Choroid plexus epithelial cell (primary cell): ENCODE measurements around the gene MRGPRG.
"Not testable (repeated sequence)": the region's sequence is repeated elsewhere in the genome, so short reads cannot be mapped to it uniquely, and the experiment has no call there.

Experiments
- DNase-seq: peaks from one replicate; pipeline ENCODE4 v3.0.0-alpha.2; 2010; ENCODE audit warnings: low read depth
- H3K4me3 ChIP-seq: 2 replicates; pipeline ENCODE4 v1.5.1; 2011; ENCODE audit warnings: low read depth, mild to moderate bottlenecking, control low read depth, low read length, moderate library complexity
- CTCF ChIP-seq: conservative IDR thresholded peaks from 2 replicates; pipeline ENCODE4 v1.5.1; 2011; ENCODE audit warnings: low read depth, mild to moderate bottlenecking, control low read depth, inconsistent platforms, low read length, moderate library complexity

MRGPRG gene

GRCh38 chr11:3218483-3219280 is at the start of gene MRGPRG:
TSS of gene MRGPRG (minus strand) at chr11:3218813. CDS start at chr11:3218813, 0 bp downstream.
- H3K4me3 ChIP-seq: no peak within 1 kb of the TSS
- DNase-seq: no peak
- no peak for TF ChIP-seq CTCF

GRCh38 chr11:3262548-3262947 is 43.9 kb upstream of the MRGPRG start:
- H3K4me3 ChIP-seq, DNase-seq: not testable (repeated sequence)

GRCh38 chr11:3261831-3262230 is 43.2 kb upstream of the MRGPRG start:
- H3K4me3 ChIP-seq, DNase-seq: not testable (repeated sequence)

GRCh38 chr11:3257509-3257908 is 38.9 kb upstream of the MRGPRG start:
- not testable (repeated sequence) for DNase-seq

GRCh38 chr11:3255241-3255640 is 36.6 kb upstream of the MRGPRG start:
- H3K4me3 ChIP-seq, DNase-seq: not testable (repeated sequence)

More at GRCh38 chr11:3257509-3257908, 38.9 kb upstream of the MRGPRG start:
- H3K4me3 ChIP-seq: not testable (repeated sequence)

GRCh38 chr11:3254773-3255172 is 36.2 kb upstream of the MRGPRG start:
- not testable (repeated sequence) for DNase-seq, H3K4me3 ChIP-seq

- no peak overlapping the region for H3K4me3 ChIP-seq
- TF ChIP-seq CTCF: no peak
- DNase-seq: no peak
Observed at GRCh38 chr11:3245071-3245470, 26.5 kb upstream of the MRGPRG start.

- DNase-seq: no peak
Observed at GRCh38 chr11:3243880-3244279, 25.3 kb upstream of the MRGPRG start.

GRCh38 chr11:3237119-3237518 is 18.5 kb upstream of the MRGPRG start:
- TF ChIP-seq CTCF: no peak
- DNase-seq: no peak
- no peak overlapping the region for H3K4me3 ChIP-seq

More at GRCh38 chr11:3243880-3244279, 25.3 kb upstream of the MRGPRG start:
- no peak overlapping the region for H3K4me3 ChIP-seq
- TF ChIP-seq CTCF: no peak

- no peak for TF ChIP-seq CTCF
- no peak overlapping the region for H3K4me3 ChIP-seq
- DNase-seq: no peak
Observed at GRCh38 chr11:3234846-3235245, 16.2 kb upstream of the MRGPRG start.
